Measurements from ENCODE around the gene KPNA6. TPM values are rescaled to one million over a fixed set of nuclear protein-coding genes. Genes with fewer than 3 reads are reported as not detected.

KPNA6 gene
- total RNA-seq, 1 experiment from 2014 or later = 79.9 TPM

DNA sequence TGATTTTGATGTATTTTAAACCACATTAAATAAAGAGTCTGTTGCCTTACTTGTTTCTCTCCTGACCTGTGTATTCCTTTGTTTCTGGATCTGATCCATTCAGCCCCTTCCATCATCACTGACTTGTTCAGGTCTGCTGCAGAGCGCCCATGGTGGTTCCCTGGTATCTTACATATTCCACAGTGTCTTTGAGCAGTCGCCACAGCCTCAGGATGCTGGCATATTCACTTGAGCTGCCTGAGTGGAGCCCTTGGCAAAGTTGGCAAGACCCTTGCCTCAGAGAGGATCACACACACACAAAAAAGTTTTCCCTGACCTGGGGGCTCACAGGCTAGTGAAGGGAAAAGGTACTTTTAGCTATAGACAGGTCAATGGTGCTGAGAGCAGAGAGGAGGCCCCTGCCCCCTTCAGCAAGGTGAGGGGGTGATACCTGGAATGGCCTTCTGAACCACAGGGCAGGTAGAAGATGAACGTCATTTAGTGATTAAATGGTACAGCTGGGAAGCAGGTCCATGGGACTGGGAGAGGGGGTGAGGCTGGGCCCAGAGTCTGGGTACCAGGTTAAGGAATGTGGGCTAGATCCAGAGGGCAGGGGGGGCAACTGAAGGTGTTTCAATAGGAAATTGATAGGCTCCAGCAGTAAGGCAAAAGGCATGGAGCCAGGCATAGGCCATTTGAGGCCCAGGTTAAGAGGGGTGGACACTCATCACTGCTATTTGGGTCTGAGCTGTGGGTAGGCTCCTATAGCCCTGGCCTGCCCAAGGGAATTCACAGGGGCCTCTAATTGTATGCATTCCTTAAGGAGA lies 90.6 kb downstream of the KPNA6 start:
- ATAC-seq = no peak

DNA sequence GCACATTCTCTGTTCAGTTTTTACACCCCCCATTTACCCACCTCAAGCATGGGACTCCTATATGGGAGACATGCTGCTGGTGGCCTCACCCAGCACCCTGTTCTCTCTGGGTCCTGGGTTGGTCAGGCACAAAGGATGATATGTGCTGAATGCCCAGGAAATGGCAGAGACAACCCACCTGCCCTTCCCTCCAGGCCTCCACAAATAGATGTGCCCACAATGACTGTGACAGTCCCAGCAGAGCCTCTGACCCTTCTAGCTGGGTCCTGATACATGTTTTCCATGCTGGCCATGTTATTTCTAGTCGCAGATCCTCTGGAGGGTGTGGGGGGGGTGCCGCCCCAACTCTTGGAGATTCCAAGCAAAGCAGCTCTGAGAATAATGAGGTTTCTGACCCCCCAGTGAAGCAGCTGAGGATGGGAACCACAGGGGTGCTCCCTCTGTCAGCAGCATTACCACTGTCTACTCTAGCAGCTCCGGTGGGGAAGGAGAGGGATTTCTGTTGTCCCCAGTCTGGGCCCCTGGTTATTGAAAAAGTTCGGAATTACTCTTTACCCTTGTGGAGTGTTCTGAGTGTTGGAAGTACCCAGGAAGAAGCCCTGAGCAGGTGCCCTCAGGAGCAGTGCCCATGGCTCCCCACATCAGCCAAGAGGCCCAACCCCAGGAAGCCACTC lies 91.3 kb downstream of the KPNA6 start:
- 0 out of 2 replicates have a peak, but pooled peaks have one; percentile 10 for ATAC-seq
- Histone ChIP-seq H3K79me2 (ENCODE audit: insufficient read depth, low read length) (no peaks in the 10 kb centered on the region), H3K9ac (ENCODE audit: low read length) (no peak overlapping the region), H3K4me3 (replicated peaks in 1 of 2; ENCODE audit: low read depth in 1 of 2, low read length in 2 of 2) (no peak overlapping the region), H3K27ac (ENCODE audit: low read depth, low read length) (no peak overlapping the region), H3K4me2 (ENCODE audit: low read length) (no peak overlapping the region), H3K36me3 (ENCODE audit: control insufficient read depth in 1 of 2, insufficient read depth in 2 of 2, low read length in 2 of 2) (peaks cover 10 to 32% of the 10 kb centered on the region in 2 experiments), H3K27me3 (ENCODE audit: insufficient read depth, low read length) (no peaks in the 10 kb centered on the region), H4K20me1 (ENCODE audit: insufficient read depth) (no peaks in the 10 kb centered on the region), H2AFZ (ENCODE audit: low read depth, low read length, poor library complexity, severe bottlenecking) (no peak overlapping the region), H3K9me2 (ENCODE audit: insufficient read depth) (no peaks in the 10 kb centered on the region), H3K9me3 (ENCODE audit: control insufficient read depth in 1 of 2, insufficient read depth in 1 of 2, low read depth in 1 of 2, low read length in 2 of 2) (no peaks in the 10 kb centered on the region), H3K4me1 (ENCODE audit: control insufficient read depth in 1 of 2, insufficient read depth in 2 of 2, low read length in 2 of 2) (peaks cover 5 to 21% of the 10 kb centered on the region in 2 experiments; a peak in 3 of 4 replicates)
- ChIA-PET CTCF (no interaction called here), POLR2A (no interaction called here), RAD21 (ENCODE audit: low non-redundant PET in 1 of 2, low total read pairs in 2 of 2, uncharacterized antibody in 2 of 2, unreplicated experiment in 2 of 2) (no interaction called here)
- no TSS peak for BruUV-seq (replicated peaks)
- intact Hi-C loops (cut with micrococcal nuclease) = no loop called here
- TF ChIP-seq, protein P1, sequence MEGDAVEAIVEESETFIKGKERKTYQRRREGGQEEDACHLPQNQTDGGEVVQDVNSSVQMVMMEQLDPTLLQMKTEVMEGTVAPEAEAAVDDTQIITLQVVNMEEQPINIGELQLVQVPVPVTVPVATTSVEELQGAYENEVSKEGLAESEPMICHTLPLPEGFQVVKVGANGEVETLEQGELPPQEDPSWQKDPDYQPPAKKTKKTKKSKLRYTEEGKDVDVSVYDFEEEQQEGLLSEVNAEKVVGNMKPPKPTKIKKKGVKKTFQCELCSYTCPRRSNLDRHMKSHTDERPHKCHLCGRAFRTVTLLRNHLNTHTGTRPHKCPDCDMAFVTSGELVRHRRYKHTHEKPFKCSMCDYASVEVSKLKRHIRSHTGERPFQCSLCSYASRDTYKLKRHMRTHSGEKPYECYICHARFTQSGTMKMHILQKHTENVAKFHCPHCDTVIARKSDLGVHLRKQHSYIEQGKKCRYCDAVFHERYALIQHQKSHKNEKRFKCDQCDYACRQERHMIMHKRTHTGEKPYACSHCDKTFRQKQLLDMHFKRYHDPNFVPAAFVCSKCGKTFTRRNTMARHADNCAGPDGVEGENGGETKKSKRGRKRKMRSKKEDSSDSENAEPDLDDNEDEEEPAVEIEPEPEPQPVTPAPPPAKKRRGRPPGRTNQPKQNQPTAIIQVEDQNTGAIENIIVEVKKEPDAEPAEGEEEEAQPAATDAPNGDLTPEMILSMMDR (IDR thresholded peaks at IDR 0.05 in 2 of 3, conservative IDR thresholded peaks at IDR 0.05 in 1 of 3; ENCODE audit: borderline replicate concordance in 1 of 3, insufficient read depth in 1 of 3, low read depth in 2 of 3, low read length in 2 of 3) = no peak
- TF ChIP-seq POLR2AphosphoS5 (IDR thresholded peaks at IDR 0.05; ENCODE audit: low read depth, low read length) = peak; percentile 23; the same call in 1 of the 2 replicates
- DNase-seq (ENCODE audit: low read depth, low spot score) = no peak

More for the DNA sequence above, 90.6 kb downstream of the KPNA6 start:
- Histone ChIP-seq H3K9ac (ENCODE audit: low read length) (no peak overlapping the region), H3K9me2 (ENCODE audit: insufficient read depth) (no peaks in the 10 kb centered on the region), H3K36me3 (ENCODE audit: control insufficient read depth in 1 of 2, insufficient read depth in 2 of 2, low read length in 2 of 2) (peaks cover 16 to 38% of the 10 kb centered on the region in 2 experiments), H3K4me1 (ENCODE audit: control insufficient read depth in 1 of 2, insufficient read depth in 2 of 2, low read length in 2 of 2) (peaks cover 5 to 21% of the 10 kb centered on the region in 2 experiments; a peak in 3 of 4 replicates), H3K79me2 (ENCODE audit: insufficient read depth, low read length) (no peaks in the 10 kb centered on the region), H3K27me3 (ENCODE audit: insufficient read depth, low read length) (no peaks in the 10 kb centered on the region), H4K20me1 (ENCODE audit: insufficient read depth) (no peaks in the 10 kb centered on the region), H3K9me3 (ENCODE audit: control insufficient read depth in 1 of 2, insufficient read depth in 1 of 2, low read depth in 1 of 2, low read length in 2 of 2) (no peaks in the 10 kb centered on the region), H3K4me2 (ENCODE audit: low read length) (no peak overlapping the region), H2AFZ (ENCODE audit: low read depth, low read length, poor library complexity, severe bottlenecking) (no peak overlapping the region), H3K4me3 (replicated peaks in 1 of 2; ENCODE audit: low read depth in 1 of 2, low read length in 2 of 2) (no peak overlapping the region), H3K27ac (ENCODE audit: low read depth, low read length) (no peak overlapping the region)
- intact Hi-C loops (cut with micrococcal nuclease) = no loop called here
- CTCF ChIA-PET = interaction anchor here (1.1 kb wide), 1 partner anchor 12 kb away, joined by 3 read pairs; no protein-coding TSS in a partner anchor
- no peak for DNase-seq (ENCODE audit: low read depth, low spot score)
- TF ChIP-seq JUND (IDR thresholded peaks at IDR 0.05) (no peak), POLR2AphosphoS5 (IDR thresholded peaks at IDR 0.05; ENCODE audit: low read depth, low read length) (peak; percentile 35; the same call in 1 of the 2 replicates)
- RAD21 ChIA-PET (ENCODE audit: low non-redundant PET in 1 of 2, low total read pairs in 2 of 2, uncharacterized antibody in 2 of 2, unreplicated experiment in 2 of 2) = no interaction called here
- no TSS peak for BruUV-seq (replicated peaks)
- POLR2A ChIA-PET = no interaction called here
